B cell (primary cell): ENCODE data around the gene PRKCA. TPM values are rescaled to one million over a fixed set of nuclear protein-coding genes. Genes with fewer than 3 reads are reported as not detected.

Experiments
- ATAC-seq: fragments of 200-7000 bp; cut with Tn5 transposase; one replicate; pipeline ENCODE4 v1.10.0; 2021; ENCODE audit warnings: low read depth, mild to moderate bottlenecking, moderate number of reproducible peaks, moderate library complexity
- CTCF ChIA-PET: fragments of 350-600 bp; sonication (Branson Sonifier 250); formaldehyde crosslinking; loops from one replicate; lab custom pipeline; 2021; ENCODE audit warnings: antibody characterized with exemption, inconsistent platforms; lab: Charles Lee
- POLR2A ChIA-PET: fragments of 350-600 bp; sonication (Branson Sonifier 250); formaldehyde crosslinking; loops from one replicate; lab custom pipeline; 2021; ENCODE audit warnings: antibody characterized with exemption; lab: Charles Lee
- DNase-seq: peaks from one replicate; pipeline ENCODE4 v3.0.0; 2013
- H2AFZ ChIP-seq: 2 replicates; pipeline ENCODE4 v1.6.1; 2012; ENCODE audit warnings: mild to moderate bottlenecking, low read depth, low read length; ENCODE audit not compliant: insufficient read depth, poor library complexity, severe bottlenecking
- H3K27ac ChIP-seq, 2 donors: 1 replicate in 1 of 2; 2 replicates in 1 of 2; pipeline ENCODE4 v1.5.1; 2012 to 2013; ENCODE audit warnings: low read length in 2 of 2, mild to moderate bottlenecking in 2 of 2, moderate library complexity in 1 of 2
- H3K27me3 ChIP-seq, 4 experiments: fragments of 200-600 bp in 1 of 4; sonication (generic) in 1 of 4; replicated peaks in 1 of 4; 1 replicate in 2 of 4; 2 replicates in 2 of 4; pipeline versions ENCODE4 v1.6.1 to v1.7.0; 2013 to 2016; ENCODE audit warnings: low read length in 3 of 4, mild to moderate bottlenecking in 2 of 4, mixed read lengths in 1 of 4, moderate library complexity in 1 of 4; ENCODE audit not compliant: insufficient read depth in 4 of 4, control insufficient read depth in 3 of 4; ENCODE audit errors: control extremely low read depth in 1 of 4
- H3K36me3 ChIP-seq, 2 experiments: replicated peaks in 1 of 2; 1 replicate in 1 of 2; 2 replicates in 1 of 2; pipeline versions ENCODE4 v1.6.1 to v1.7.1; 2013; ENCODE audit warnings: low read length in 1 of 2; ENCODE audit not compliant: insufficient read depth in 2 of 2, control insufficient read depth in 1 of 2; ENCODE audit errors: control extremely low read depth in 1 of 2, extremely low read depth in 1 of 2
- H3K4me1 ChIP-seq, 2 donors: fragments of 200-600 bp in 1 of 2; sonication (generic) in 1 of 2; 1 replicate in 1 of 2; 2 replicates in 1 of 2; pipeline versions ENCODE4 v1.5.1 to v1.6.1; 2013 to 2017; ENCODE audit warnings: low read length in 2 of 2; ENCODE audit not compliant: control insufficient read depth in 2 of 2, insufficient read depth in 2 of 2
- H3K4me2 ChIP-seq: replicated peaks from 2 replicates; pipeline ENCODE3; 2012; ENCODE audit warnings: mild to moderate bottlenecking, low read depth, low read length; ENCODE audit not compliant: poor library complexity, severe bottlenecking
- H3K4me3 ChIP-seq, 5 experiments: fragments of 200-600 bp in 1 of 5; sonication (generic) in 1 of 5; 1 replicate in 3 of 5; 2 replicates in 2 of 5; pipeline versions ENCODE4 v1.5.1 to v1.7.0; 2011 to 2016; ENCODE audit warnings: low read length in 4 of 5, mild to moderate bottlenecking in 4 of 5, low read depth in 2 of 5, control low read depth in 1 of 5, moderate library complexity in 1 of 5; ENCODE audit not compliant: insufficient read depth in 1 of 5; ENCODE audit errors: control extremely low read depth in 1 of 5, extremely low read depth in 1 of 5
- H3K79me2 ChIP-seq: fragments of 200-600 bp; sonication (generic); one replicate; pipeline ENCODE4 v1.6.0; 2016; ENCODE audit warnings: low read length; ENCODE audit not compliant: control insufficient read depth, insufficient read depth
- H3K9ac ChIP-seq: fragments of 200-600 bp; sonication (generic); 2 replicates; pipeline ENCODE4 v1.6.1; 2017; ENCODE audit warnings: mild to moderate bottlenecking, low read length, moderate library complexity
- H3K9me3 ChIP-seq, 3 donors: one replicate each; pipeline versions ENCODE4 v1.6.1 to v1.7.1; 2013; ENCODE audit warnings: low read length in 2 of 3; ENCODE audit not compliant: control insufficient read depth in 2 of 3, insufficient read depth in 1 of 3; ENCODE audit errors: control extremely low read depth in 1 of 3
- H4K20me1 ChIP-seq: 2 replicates; pipeline ENCODE4 v1.6.0; 2012; ENCODE audit warnings: mild to moderate bottlenecking, low read length; ENCODE audit not compliant: insufficient read depth, control insufficient read depth, poor library complexity, severe bottlenecking
- H3K27ac Mint-ChIP-seq: one replicate; pipeline ENCODE4 v1.8.0; 2021; ENCODE audit warnings: mixed read lengths
- H3K27me3 Mint-ChIP-seq: one replicate; pipeline ENCODE4 v1.8.0; 2021; ENCODE audit warnings: mixed read lengths
- H3K4me1 Mint-ChIP-seq: one replicate; pipeline ENCODE4 v1.8.0; 2021; ENCODE audit warnings: mixed read lengths
- H3K4me3 Mint-ChIP-seq: one replicate; pipeline ENCODE4 v1.8.0; 2021; ENCODE audit warnings: mixed read lengths
- H3K9me3 Mint-ChIP-seq: one replicate; pipeline ENCODE4 v1.8.0; 2022; ENCODE audit warnings: mixed read lengths; ENCODE audit not compliant: insufficient read depth
- EZH2 ChIP-seq: IDR thresholded peaks from 2 replicates; pipeline ENCODE4 v1.6.1; 2012; ENCODE audit warnings: borderline replicate concordance, low read depth, mild to moderate bottlenecking, moderate library complexity, low read length; ENCODE audit not compliant: insufficient read depth, poor library complexity, severe bottlenecking
- whole genome bisulfite sequencing: methylation state at CpG from one replicate; pipeline ENCODE4 v1.1.5; 2013; ENCODE audit warnings: missing lambda C conversion rate; ENCODE audit not compliant: insufficient coverage; 5-methylcytosine and 5-hydroxymethylcytosine counted together
- intact Hi-C: fragments of 100-400 bp; cut with micrococcal nuclease; formaldehyde crosslinking; loops from one replicate; pipeline ENCODE4 v1.10.0; 2022
- polyA plus RNA-seq: library from polyadenylated mRNA; depleted of rRNA; stranded (reverse); fragments of >200 nt; gene quantifications from 2 replicates; pipeline ENCODE4 v1.2.3, GENCODE V29; 2012
- total RNA-seq, 2 donors: library from RNA; stranded (reverse); fragments of 120-200 nt in 1 of 2; gene quantifications; 1 replicate in 1 of 2; 2 replicates in 1 of 2; pipeline versions ENCODE4 v1.2.3 to v1.2.4, GENCODE V29; 2013 to 2022
- TF ChIP-seq, protein P1 (sequence below): fragments of 200-600 bp; IDR thresholded peaks from one replicate; pipeline ENCODE4 v1.8.0; 2022; ENCODE audit warnings: antibody characterized with exemption, mild to moderate bottlenecking

PRKCA gene
- total and polyA plus RNA-seq, 2 donors (not counting 1 experiment from before 2014, with no cell fraction given), result 0.33 to 7.7 TPM

DNA sequence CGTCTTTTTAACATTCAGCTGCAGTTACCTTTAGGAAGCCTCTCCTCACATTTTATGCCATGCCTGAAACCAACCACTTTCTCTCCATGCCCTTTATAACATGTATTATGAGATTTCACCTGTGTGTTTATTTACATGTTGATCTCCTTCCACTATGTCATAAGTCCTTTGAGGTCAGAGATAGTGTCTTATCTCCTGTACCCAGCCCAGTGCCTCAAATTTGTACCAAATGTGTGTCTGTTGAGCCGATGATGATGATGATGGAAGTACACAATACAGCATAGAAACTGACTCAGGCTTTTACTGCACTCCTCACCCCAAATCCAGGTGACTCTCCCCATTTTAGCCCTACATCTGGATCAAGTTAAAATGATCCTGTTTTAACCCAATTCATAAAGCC, 353.0 kb downstream of the PRKCA start:
- intact Hi-C loops, result no loop called here
- H3K4me3 ChIP-seq, result no peak overlapping the region
- no peak overlapping the region for H3K27ac Mint-ChIP-seq
- no peaks in the 10 kb centered on the region for H3K4me1 ChIP-seq
- H3K4me2 ChIP-seq, result no peak overlapping the region
- ChIA-PET POLR2A (no interaction called here), CTCF (no interaction called here)
- H3K79me2 ChIP-seq, result no peaks in the 10 kb centered on the region
- H3K9me3 Mint-ChIP-seq, result peaks cover 2% of the 10 kb centered on the region
- H3K4me3 Mint-ChIP-seq, result no peak overlapping the region
- H3K9ac ChIP-seq, result no peak overlapping the region
- WGBS, result no CpG with 5 or more reads among the region's 2 CpGs
- no peaks in the 10 kb centered on the region for H4K20me1 ChIP-seq
- peaks cover 3% of the 10 kb centered on the region for H3K27me3 Mint-ChIP-seq
- H3K27me3 ChIP-seq, result no peaks in the 10 kb centered on the region
- no peaks in the 10 kb centered on the region for H3K9me3 ChIP-seq
- no peak overlapping the region for H2AFZ ChIP-seq
- TF ChIP-seq, protein P1, sequence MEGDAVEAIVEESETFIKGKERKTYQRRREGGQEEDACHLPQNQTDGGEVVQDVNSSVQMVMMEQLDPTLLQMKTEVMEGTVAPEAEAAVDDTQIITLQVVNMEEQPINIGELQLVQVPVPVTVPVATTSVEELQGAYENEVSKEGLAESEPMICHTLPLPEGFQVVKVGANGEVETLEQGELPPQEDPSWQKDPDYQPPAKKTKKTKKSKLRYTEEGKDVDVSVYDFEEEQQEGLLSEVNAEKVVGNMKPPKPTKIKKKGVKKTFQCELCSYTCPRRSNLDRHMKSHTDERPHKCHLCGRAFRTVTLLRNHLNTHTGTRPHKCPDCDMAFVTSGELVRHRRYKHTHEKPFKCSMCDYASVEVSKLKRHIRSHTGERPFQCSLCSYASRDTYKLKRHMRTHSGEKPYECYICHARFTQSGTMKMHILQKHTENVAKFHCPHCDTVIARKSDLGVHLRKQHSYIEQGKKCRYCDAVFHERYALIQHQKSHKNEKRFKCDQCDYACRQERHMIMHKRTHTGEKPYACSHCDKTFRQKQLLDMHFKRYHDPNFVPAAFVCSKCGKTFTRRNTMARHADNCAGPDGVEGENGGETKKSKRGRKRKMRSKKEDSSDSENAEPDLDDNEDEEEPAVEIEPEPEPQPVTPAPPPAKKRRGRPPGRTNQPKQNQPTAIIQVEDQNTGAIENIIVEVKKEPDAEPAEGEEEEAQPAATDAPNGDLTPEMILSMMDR, result no peak
- no peak for TF ChIP-seq EZH2
- H3K36me3 ChIP-seq, result no peaks in the 10 kb centered on the region
- DNase-seq (no peak), ATAC-seq (no peak)
- H3K27ac ChIP-seq, result no peak overlapping the region
- H3K4me1 Mint-ChIP-seq, result no peaks in the 10 kb centered on the region

DNA sequence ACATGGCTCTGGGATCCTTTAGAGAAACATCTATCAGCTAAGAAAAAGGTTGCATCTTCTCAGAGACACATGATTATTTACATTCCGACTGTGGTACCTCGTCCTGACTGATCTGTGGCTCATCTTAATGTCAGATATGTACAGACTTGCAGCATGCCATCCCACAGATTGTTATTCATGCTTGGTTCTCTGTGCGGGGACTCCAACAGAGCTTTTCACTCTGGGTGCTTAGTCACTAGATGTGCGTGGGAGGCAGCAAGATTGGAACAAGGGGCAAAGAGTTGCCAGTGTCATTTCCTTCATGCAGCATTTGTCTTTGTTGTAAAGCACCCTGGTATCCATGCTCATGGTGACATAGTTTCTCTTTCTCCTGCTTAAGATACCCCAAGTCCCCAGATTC, 353.4 kb downstream of the PRKCA start:
- TF ChIP-seq EZH2, result no peak
- TF ChIP-seq, protein P1, result no peak
- Histone ChIP-seq H3K36me3 (no peaks in the 10 kb centered on the region), H3K79me2 (no peaks in the 10 kb centered on the region), H3K27me3 (no peaks in the 10 kb centered on the region), H3K9me3 (no peaks in the 10 kb centered on the region), H3K9ac (no peak overlapping the region), H3K27ac (no peak overlapping the region), H3K4me2 (no peak overlapping the region), H4K20me1 (no peaks in the 10 kb centered on the region), H3K4me3 (no peak overlapping the region), H3K4me1 (no peaks in the 10 kb centered on the region), H2AFZ (no peak overlapping the region)
- ChIA-PET POLR2A (no interaction called here), CTCF (no interaction called here)
- no peak overlapping the region for H3K27ac Mint-ChIP-seq
- ATAC-seq, result no peak
- H3K9me3 Mint-ChIP-seq, result peaks cover 2% of the 10 kb centered on the region
- no peaks in the 10 kb centered on the region for H3K4me1 Mint-ChIP-seq
- no peak overlapping the region for H3K4me3 Mint-ChIP-seq
- no peak for DNase-seq
- WGBS, result 84% methylated on average over 4 of the region's 4 CpGs
- H3K27me3 Mint-ChIP-seq, result peaks cover 1% of the 10 kb centered on the region
- intact Hi-C loops, result no loop called here
